Measurements from ENCODE around the gene AGO4. TPM values are rescaled to one million over a fixed set of nuclear protein-coding genes. Genes with fewer than 3 reads are reported as not detected.

Gene AGO4
- total RNA-seq, 1 donor from 2014 or later = 14.4 TPM

DNA sequence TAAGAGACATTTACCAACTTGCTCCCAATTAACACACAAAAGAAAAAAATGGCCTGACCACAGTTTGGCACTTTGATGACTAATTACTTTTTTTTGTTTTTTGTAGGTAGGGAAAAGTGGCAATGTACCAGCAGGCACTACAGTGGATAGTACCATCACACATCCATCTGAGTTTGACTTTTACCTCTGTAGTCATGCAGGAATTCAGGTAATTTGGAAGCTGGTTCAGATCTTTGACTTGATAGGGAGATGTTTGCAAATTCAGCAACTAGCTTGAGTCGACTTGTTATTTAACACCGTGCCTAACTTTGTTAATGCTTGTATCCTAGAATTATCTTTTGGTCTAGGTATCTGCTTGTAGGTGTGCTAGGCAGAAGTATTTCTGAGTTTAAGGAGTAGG is 42.2 kb downstream of the AGO4 start:
- Mint-ChIP-seq H3K9me3 (no peaks in the 10 kb centered on the region), H3K4me3 (no peak overlapping the region), H3K27ac (no peak overlapping the region), H3K4me1 (peaks cover 5% of the 10 kb centered on the region), H3K27me3 (no peaks in the 10 kb centered on the region), H3K36me3 (ENCODE audit: low read depth) (peaks cover 55% of the 10 kb centered on the region)
- ChIA-PET POLR2A (no interaction called here), CTCF (no interaction called here)
- no peak for DNase-seq
- no peak for TF ChIP-seq CTCF (IDR thresholded peaks at IDR 0.05)
- intact Hi-C loops (cut with micrococcal nuclease) = loop anchor here (10.0 kb wide), 1 partner anchor 235 kb away; the partner anchor contains the start of genes ADPRS and TEKT2
- no peak for ATAC-seq (ENCODE audit: low read depth)

- H3K27me3 Mint-ChIP-seq = no peaks in the 10 kb centered on the region
Observed at GRCh38 chr1:35850716-35851115, 42.9 kb downstream of the AGO4 start.

GRCh38 chr1:35851132-35851869 is 43.5 kb downstream of the AGO4 start:
- Mint-ChIP-seq H3K4me3 (no peak overlapping the region), H3K27ac (no peak overlapping the region), H3K4me1 (peaks cover 5% of the 10 kb centered on the region), H3K9me3 (no peaks in the 10 kb centered on the region), H3K36me3 (ENCODE audit: low read depth) (peaks cover 57% of the 10 kb centered on the region), H3K27me3 (no peaks in the 10 kb centered on the region)
- intact Hi-C loops (cut with micrococcal nuclease) = loop anchor here (10.0 kb wide), 1 partner anchor 234 kb away; the partner anchor contains the start of genes ADPRS and TEKT2
- ChIA-PET POLR2A (no interaction called here), CTCF (no interaction called here)
- TF ChIP-seq CTCF (IDR thresholded peaks at IDR 0.05) = no peak
- no peak for ATAC-seq (ENCODE audit: low read depth)
- DNase-seq = no peak

More at GRCh38 chr1:35850716-35851115, 42.9 kb downstream of the AGO4 start:
- H3K9me3 Mint-ChIP-seq = no peaks in the 10 kb centered on the region
- no peak overlapping the region for H3K4me3 Mint-ChIP-seq
- H3K36me3 Mint-ChIP-seq (ENCODE audit: low read depth) = peaks cover 56% of the 10 kb centered on the region
- H3K27ac Mint-ChIP-seq = no peak overlapping the region
- DNase-seq = no peak
- no peak for ATAC-seq (ENCODE audit: low read depth)
- intact Hi-C loops (cut with micrococcal nuclease) = loop anchor here (10.0 kb wide), 1 partner anchor 234 kb away; the partner anchor contains the start of genes ADPRS and TEKT2
- ChIA-PET CTCF (no interaction called here), POLR2A (no interaction called here)
- no peak for TF ChIP-seq CTCF (IDR thresholded peaks at IDR 0.05)
- peaks cover 5% of the 10 kb centered on the region for H3K4me1 Mint-ChIP-seq

- no peak for ATAC-seq (ENCODE audit: low read depth)
- H3K4me3 Mint-ChIP-seq = no peak overlapping the region
Observed at GRCh38 chr1:35852241-35852640, 44.4 kb downstream of the AGO4 start.

More at GRCh38 chr1:35852241-35852640, 44.4 kb downstream of the AGO4 start:
- Mint-ChIP-seq H3K4me1 (peaks cover 5% of the 10 kb centered on the region), H3K27ac (no peak overlapping the region), H3K9me3 (no peaks in the 10 kb centered on the region), H3K27me3 (no peaks in the 10 kb centered on the region), H3K36me3 (ENCODE audit: low read depth) (peaks cover 55% of the 10 kb centered on the region)
- DNase-seq = no peak
- intact Hi-C loops (cut with micrococcal nuclease) = loop anchor here (10.0 kb wide), 1 partner anchor 233 kb away; the partner anchor contains the start of genes ADPRS and TEKT2
- no peak for TF ChIP-seq CTCF (IDR thresholded peaks at IDR 0.05)
- POLR2A ChIA-PET = no interaction called here
- CTCF ChIA-PET = no interaction called here

All from activated B cell treated with CpG ODN at 0.5 μM for 24 hours (primary cell).